HEK293 (cell line): ENCODE data around the gene FBXO17.

ENCODE experiments used
- CTCF ChIA-PET: fragments of 350-600 bp; formaldehyde crosslinking; extraction: SDS; loops from one replicate; lab custom pipeline; 2021; ENCODE audit warnings: antibody characterized with exemption; lab: Yijun Ruan, JAX
- POLR2A ChIA-PET: fragments of 300-600 bp; formaldehyde crosslinking; extraction: SDS; loops from one replicate; lab custom pipeline; 2020; ENCODE audit warnings: antibody characterized with exemption, inconsistent platforms; lab: Yijun Ruan, JAX
- H3K27ac ChIP-seq: fragments of 200-500 bp; sonication (Bioruptor generic); 2 replicates; pipeline ENCODE4 v1.5.1; 2014; ENCODE audit warnings: low read depth, low read length, control low read depth, inconsistent platforms; ENCODE audit errors: extremely low read depth
- H3K36me3 ChIP-seq, 2 experiments: fragments of 200-500 bp in 1 of 2; sonication (Bioruptor generic) in 1 of 2; 1 replicate in 1 of 2; 2 replicates in 1 of 2; pipeline ENCODE4 v1.5.1; 2014 to 2017; ENCODE audit warnings: inconsistent platforms in 2 of 2, low read length in 2 of 2; ENCODE audit not compliant: control insufficient read depth in 2 of 2, insufficient read depth in 1 of 2
- H3K4me1 ChIP-seq: fragments of 200-500 bp; sonication (Bioruptor generic); 2 replicates; pipeline ENCODE4 v1.5.1; 2014; ENCODE audit warnings: mild to moderate bottlenecking, low read length, inconsistent platforms; ENCODE audit not compliant: control insufficient read depth, insufficient read depth
- H3K4me3 ChIP-seq: 2 replicates; pipeline ENCODE4 v1.5.1; 2011; ENCODE audit warnings: low read depth, mild to moderate bottlenecking, control low read depth, low read length, moderate library complexity
- H3K9me3 ChIP-seq: fragments of 200-500 bp; sonication (Bioruptor generic); 2 replicates; pipeline ENCODE4 v1.5.1; 2014; ENCODE audit warnings: low read depth, low read length, inconsistent platforms; ENCODE audit not compliant: control insufficient read depth, insufficient read depth
- AEBP2 ChIP-seq: fragments of 450-650 bp; formaldehyde crosslinking; IDR thresholded peaks from 2 replicates; pipeline ENCODE4 v1.5.1; 2016; ENCODE audit warnings: missing biosample characterization, missing genetic modification characterization, borderline replicate concordance
- GLI2 ChIP-seq: fragments of 450-650 bp; formaldehyde crosslinking; IDR thresholded peaks from 2 replicates; pipeline ENCODE4; 2017; ENCODE audit warnings: missing biosample characterization, missing genetic modification characterization, low read depth, borderline replicate concordance
- YY2 ChIP-seq: fragments of 450-650 bp; formaldehyde crosslinking; IDR thresholded peaks from 2 replicates; pipeline ENCODE4 v1.5.1; 2016; ENCODE audit warnings: missing biosample characterization, missing genetic modification characterization
- ZBTB10 ChIP-seq: fragments of 450-650 bp; formaldehyde crosslinking; IDR thresholded peaks from 2 replicates; pipeline ENCODE4 v1.5.1; 2016; ENCODE audit warnings: missing biosample characterization, missing genetic modification characterization
- ZNF10 ChIP-seq: fragments of 450-650 bp; formaldehyde crosslinking; IDR thresholded peaks from 2 replicates; pipeline ENCODE4 v1.5.1; 2017; ENCODE audit warnings: missing biosample characterization, missing genetic modification characterization
- ZNF211 ChIP-seq: fragments of 450-650 bp; formaldehyde crosslinking; IDR thresholded peaks from 2 replicates; pipeline ENCODE4 v1.5.1; 2016; ENCODE audit warnings: low read depth, missing biosample characterization, missing genetic modification characterization
- ZNF214 ChIP-seq: fragments of 450-650 bp; formaldehyde crosslinking; IDR thresholded peaks from 2 replicates; pipeline ENCODE4 v1.5.1; 2017; ENCODE audit warnings: missing biosample characterization, mild to moderate bottlenecking, missing genetic modification characterization, borderline replicate concordance
- ZNF23 ChIP-seq: fragments of 450-650 bp; formaldehyde crosslinking; IDR thresholded peaks from 2 replicates; pipeline ENCODE4 v1.5.1; 2016; ENCODE audit warnings: missing biosample characterization, missing genetic modification characterization, borderline replicate concordance
- ZNF266 ChIP-seq: fragments of 450-650 bp; formaldehyde crosslinking; IDR thresholded peaks from 2 replicates; pipeline ENCODE4 v1.5.1; 2016; ENCODE audit warnings: missing biosample characterization, missing genetic modification characterization, low read depth
- ZNF366 ChIP-seq: fragments of 450-650 bp; formaldehyde crosslinking; conservative IDR thresholded peaks from 2 replicates; pipeline ENCODE4 v1.5.1; 2016; ENCODE audit warnings: missing biosample characterization, missing genetic modification characterization
- ZNF426 ChIP-seq: fragments of 450-650 bp; formaldehyde crosslinking; IDR thresholded peaks from 2 replicates; pipeline ENCODE4 v1.5.1; 2017; ENCODE audit warnings: missing biosample characterization, missing genetic modification characterization, mild to moderate bottlenecking, inconsistent platforms, moderate library complexity
- ZNF473 ChIP-seq: fragments of 450-650 bp; formaldehyde crosslinking; IDR thresholded peaks from 2 replicates; pipeline ENCODE4 v1.5.1; 2017; ENCODE audit warnings: missing biosample characterization, missing genetic modification characterization
- ZNF501 ChIP-seq: fragments of 450-650 bp; formaldehyde crosslinking; IDR thresholded peaks from 2 replicates; pipeline ENCODE4 v1.5.1; 2016; ENCODE audit warnings: missing biosample characterization, missing genetic modification characterization
- ZNF521 ChIP-seq: fragments of 450-650 bp; formaldehyde crosslinking; IDR thresholded peaks from 2 replicates; pipeline ENCODE4 v1.5.1; 2017; ENCODE audit warnings: missing biosample characterization, mild to moderate bottlenecking, missing genetic modification characterization
- ZNF529 ChIP-seq: fragments of 450-650 bp; formaldehyde crosslinking; IDR thresholded peaks from 2 replicates; pipeline ENCODE4 v1.5.1; 2017; ENCODE audit warnings: missing genetic modification characterization, missing biosample characterization; ENCODE audit not compliant: insufficient replicate concordance
- ZNF600 ChIP-seq: fragments of 450-650 bp; formaldehyde crosslinking; IDR thresholded peaks from 2 replicates; pipeline ENCODE4 v1.5.1; 2016; ENCODE audit warnings: missing biosample characterization, missing genetic modification characterization
- ZNF747 ChIP-seq: fragments of 450-650 bp; formaldehyde crosslinking; IDR thresholded peaks from 2 replicates; pipeline ENCODE4 v1.5.1; 2016; ENCODE audit warnings: missing biosample characterization, missing genetic modification characterization
- ZNF768 ChIP-seq: fragments of 450-650 bp; formaldehyde crosslinking; IDR thresholded peaks from 2 replicates; pipeline ENCODE4 v1.5.1; 2018; ENCODE audit warnings: missing biosample characterization, mild to moderate bottlenecking, missing genetic modification characterization
- ZSCAN16 ChIP-seq: fragments of 450-650 bp; formaldehyde crosslinking; IDR thresholded peaks from 2 replicates; pipeline ENCODE4 v1.5.1; 2016; ENCODE audit warnings: missing biosample characterization, missing genetic modification characterization
- TF ChIP-seq, protein P1 (sequence below): fragments of 450-650 bp; IDR thresholded peaks from 2 replicates; pipeline ENCODE4 v1.5.1; 2018; ENCODE audit warnings: missing biosample characterization, missing genetic modification characterization

FBXO17 gene

GRCh38 chr19:39017026-39017425 lies 41.5 kb upstream of the FBXO17 start:
- no peak overlapping the region for H3K4me3 ChIP-seq
- TF ChIP-seq, protein P1, sequence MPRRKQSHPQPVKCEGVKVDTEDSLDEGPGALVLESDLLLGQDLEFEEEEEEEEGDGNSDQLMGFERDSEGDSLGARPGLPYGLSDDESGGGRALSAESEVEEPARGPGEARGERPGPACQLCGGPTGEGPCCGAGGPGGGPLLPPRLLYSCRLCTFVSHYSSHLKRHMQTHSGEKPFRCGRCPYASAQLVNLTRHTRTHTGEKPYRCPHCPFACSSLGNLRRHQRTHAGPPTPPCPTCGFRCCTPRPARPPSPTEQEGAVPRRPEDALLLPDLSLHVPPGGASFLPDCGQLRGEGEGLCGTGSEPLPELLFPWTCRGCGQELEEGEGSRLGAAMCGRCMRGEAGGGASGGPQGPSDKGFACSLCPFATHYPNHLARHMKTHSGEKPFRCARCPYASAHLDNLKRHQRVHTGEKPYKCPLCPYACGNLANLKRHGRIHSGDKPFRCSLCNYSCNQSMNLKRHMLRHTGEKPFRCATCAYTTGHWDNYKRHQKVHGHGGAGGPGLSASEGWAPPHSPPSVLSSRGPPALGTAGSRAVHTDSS (tag by site-specific recombination) = no peak
- TF ChIP-seq ZNF600 (tag by site-specific recombination) (no peak), ZNF366 (tag by site-specific recombination) (no peak), ZNF747 (tag by site-specific recombination) (no peak), ZNF214 (no peak), ZBTB10 (no peak), ZNF266 (tag by site-specific recombination) (no peak), ZNF10 (tag by site-specific recombination) (no peak), ZNF521 (tag by site-specific recombination) (no peak), ZNF473 (tag by site-specific recombination) (no peak), ZNF501 (tag by site-specific recombination) (no peak), AEBP2 (tag by site-specific recombination) (no peak), ZSCAN16 (tag by site-specific recombination) (no peak), ZNF426 (tag by site-specific recombination) (no peak), ZNF768 (no peak)
- TF ChIP-seq, all 188 proteins: peak for 0
- CTCF ChIA-PET = interaction anchor here (0.6 to 0.7 kb wide), 6 partner anchors 12 to 1119 kb away, joined by 3 to 6 read pairs (median 3); no protein-coding TSS in a partner anchor
- H3K36me3 ChIP-seq = peaks cover 0 to 4% of the 10 kb centered on the region in 2 experiments; a peak in 1 of 3 replicates
- no peaks in the 10 kb centered on the region for H3K4me1 ChIP-seq
- POLR2A ChIA-PET = interaction anchor here (0.7 kb wide), 1 partner anchor 45 kb away, joined by 4 read pairs; no protein-coding TSS in a partner anchor
- no peaks in the 10 kb centered on the region; the same call in 1 of the 2 replicates for H3K9me3 ChIP-seq
- H3K27ac ChIP-seq = no peak overlapping the region

GRCh38 chr19:39014037-39014436 lies 38.5 kb upstream of the FBXO17 start:
- H3K4me3 ChIP-seq = no peak overlapping the region

More at GRCh38 chr19:39014037-39014436, 38.5 kb upstream of the FBXO17 start:
- peaks cover 0 to 4% of the 10 kb centered on the region in 2 experiments; a peak in 1 of 3 replicates for H3K36me3 ChIP-seq
- no peak for TF ChIP-seq ZNF529 (tag by site-specific recombination)
- no peak for TF ChIP-seq ZNF23
- peak; percentile 11; the same call in 1 of the 2 replicates for TF ChIP-seq YY2 (tag by site-specific recombination)
- no peak for TF ChIP-seq ZNF211
- no peak for TF ChIP-seq GLI2
- H3K9me3 ChIP-seq = no peaks in the 10 kb centered on the region; the same call in 1 of the 2 replicates
- ChIA-PET POLR2A (no interaction called here), CTCF (interaction anchor here (0.7 to 1.3 kb wide), 2 partner anchors 48 to 247 kb away, joined by 3 to 4 read pairs; no protein-coding TSS in a partner anchor)
- no peaks in the 10 kb centered on the region for H3K4me1 ChIP-seq
- H3K27ac ChIP-seq = no peak overlapping the region
